Breast epithelium (tissue), 3 donors: Measurements from ENCODE around the gene BOK.

Experiments used
- POLR2A ChIP-seq: fragments of 450-650 bp; IDR thresholded peaks from one replicate; pipeline ENCODE4 v1.6.1; 2016; ENCODE audit warnings: antibody characterized with exemption, mild to moderate bottlenecking, moderate library complexity
- POLR2AphosphoS5 ChIP-seq, 3 donors: sonication (generic); formaldehyde crosslinking; IDR thresholded peaks; one replicate each; pipeline ENCODE4 v1.6.1; 2017; ENCODE audit warnings: antibody characterized with exemption in 3 of 3
- TF ChIP-seq, protein P1 (sequence below), 3 donors: fragments of 450-650 bp; IDR thresholded peaks; one replicate each; pipeline ENCODE4 v1.5.1; 2016 to 2017; ENCODE audit warnings: antibody characterized with exemption in 3 of 3, mild to moderate bottlenecking in 3 of 3, moderate library complexity in 3 of 3

DNA sequence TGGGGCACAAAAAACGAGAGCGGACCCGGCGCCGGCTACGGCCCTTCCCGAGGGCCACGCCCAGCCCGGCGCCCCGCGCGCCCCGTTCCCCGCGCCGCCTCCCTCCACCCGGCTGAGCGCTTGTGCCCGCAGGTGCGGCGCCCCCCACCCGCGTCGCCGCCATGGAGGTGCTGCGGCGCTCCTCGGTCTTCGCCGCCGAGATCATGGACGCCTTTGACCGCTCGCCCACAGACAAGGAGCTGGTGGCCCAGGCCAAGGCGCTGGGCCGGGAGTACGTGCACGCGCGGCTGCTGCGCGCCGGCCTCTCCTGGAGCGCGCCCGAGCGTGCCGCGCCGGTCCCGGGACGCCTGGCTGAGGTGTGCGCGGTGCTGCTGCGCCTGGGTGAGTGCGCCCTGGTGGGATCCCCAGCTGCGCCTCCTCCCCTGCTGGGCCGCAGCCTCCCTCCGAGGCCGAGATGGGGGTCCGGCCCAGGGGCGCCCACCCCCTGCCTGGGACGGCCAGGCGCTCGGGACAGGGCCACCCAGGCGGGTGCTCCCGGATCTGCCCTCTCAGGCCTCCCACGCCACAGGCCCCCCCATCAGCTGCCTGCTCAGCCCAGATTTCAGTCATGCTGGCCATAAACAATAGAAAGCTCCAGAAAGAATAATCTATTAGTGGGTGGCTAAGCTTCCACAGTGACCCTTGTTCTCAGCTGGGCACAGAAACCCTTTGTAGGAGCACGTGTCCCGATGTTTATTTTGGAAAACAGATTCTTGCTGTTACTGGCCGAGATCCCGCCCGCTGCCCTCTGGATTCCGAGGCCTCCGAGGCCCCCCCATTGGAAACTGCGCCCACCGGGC lies 997 bp downstream of the BOK start:
- TF ChIP-seq, protein P1, sequence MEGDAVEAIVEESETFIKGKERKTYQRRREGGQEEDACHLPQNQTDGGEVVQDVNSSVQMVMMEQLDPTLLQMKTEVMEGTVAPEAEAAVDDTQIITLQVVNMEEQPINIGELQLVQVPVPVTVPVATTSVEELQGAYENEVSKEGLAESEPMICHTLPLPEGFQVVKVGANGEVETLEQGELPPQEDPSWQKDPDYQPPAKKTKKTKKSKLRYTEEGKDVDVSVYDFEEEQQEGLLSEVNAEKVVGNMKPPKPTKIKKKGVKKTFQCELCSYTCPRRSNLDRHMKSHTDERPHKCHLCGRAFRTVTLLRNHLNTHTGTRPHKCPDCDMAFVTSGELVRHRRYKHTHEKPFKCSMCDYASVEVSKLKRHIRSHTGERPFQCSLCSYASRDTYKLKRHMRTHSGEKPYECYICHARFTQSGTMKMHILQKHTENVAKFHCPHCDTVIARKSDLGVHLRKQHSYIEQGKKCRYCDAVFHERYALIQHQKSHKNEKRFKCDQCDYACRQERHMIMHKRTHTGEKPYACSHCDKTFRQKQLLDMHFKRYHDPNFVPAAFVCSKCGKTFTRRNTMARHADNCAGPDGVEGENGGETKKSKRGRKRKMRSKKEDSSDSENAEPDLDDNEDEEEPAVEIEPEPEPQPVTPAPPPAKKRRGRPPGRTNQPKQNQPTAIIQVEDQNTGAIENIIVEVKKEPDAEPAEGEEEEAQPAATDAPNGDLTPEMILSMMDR (IDR thresholded peaks at IDR 0.05): no peak
- TF ChIP-seq POLR2AphosphoS5 (IDR thresholded peaks at IDR 0.05) (no peak), POLR2A (no peak)
